ENCODE data around the gene KLC4.

GRCh38 chr6:43113431-43114260 lies 54.2 kb downstream of the KLC4 start:
- TF ChIP-seq EP300 (IDR thresholded peaks at IDR 0.05) = no peak
- TF ChIP-seq CTCF (IDR thresholded peaks at IDR 0.05) = no peak
- no peak for TF ChIP-seq FOSL2 (IDR thresholded peaks at IDR 0.05)
- no peak for TF ChIP-seq FOSL2 (CRISPR knock-in tag; IDR thresholded peaks at IDR 0.05)
- no peak for TF ChIP-seq SMC3 (IDR thresholded peaks at IDR 0.05)

All from A549 (cell line).